IMR-90 (cell line): ENCODE results near the gene RAB41. TPM values are rescaled to one million over a fixed set of nuclear protein-coding genes. Genes with fewer than 3 reads are reported as not detected.
"Not testable (repeated sequence)": the region's sequence is repeated elsewhere in the genome, so short reads cannot be mapped to it uniquely, and the experiment has no call there.

ENCODE experiments used
- ATAC-seq: fragments of 200-7000 bp; cut with Tn5 transposase; 2 replicates; pipeline ENCODE4 v1.9.1; 2020; ENCODE audit warnings: low read depth, mild to moderate bottlenecking, moderate library complexity
- BruUV-seq: library from RNA; stranded (reverse); fragments of 400-500 nt; replicated peaks from 2 replicates; lab custom pipeline; 2021; lab: Mats Ljungman, UMichigan
- CTCF ChIA-PET: fragments of 300-600 bp; formaldehyde crosslinking; extraction: SDS; loops from one replicate; lab custom pipeline; 2021; ENCODE audit warnings: antibody characterized with exemption; lab: Yijun Ruan, JAX
- POLR2A ChIA-PET: fragments of 300-600 bp; sonication (Branson Sonifier 250); formaldehyde crosslinking; loops from one replicate; lab custom pipeline; 2022; ENCODE audit warnings: antibody characterized with exemption; ENCODE audit not compliant: unreplicated experiment; lab: Charles Lee
- DNase-seq: peaks from one replicate; pipeline ENCODE4 v3.0.0; 2013
- H2AFZ ChIP-seq: replicated peaks from 2 replicates; pipeline ENCODE3; 2013; ENCODE audit warnings: low read length, mild to moderate bottlenecking; ENCODE audit not compliant: poor library complexity
- H2AK5ac ChIP-seq: 2 replicates; pipeline ENCODE4 v1.6.1; 2013; ENCODE audit warnings: low read depth, low read length, inconsistent platforms
- H2AK9ac ChIP-seq: replicated peaks from 2 replicates; pipeline ENCODE3; 2013; ENCODE audit warnings: mild to moderate bottlenecking, low read depth, low read length, moderate library complexity; ENCODE audit not compliant: poor library complexity
- H2BK120ac ChIP-seq: 2 replicates; pipeline ENCODE4 v1.6.1; 2013; ENCODE audit warnings: low read depth, low read length, inconsistent platforms
- H2BK15ac ChIP-seq: 3 replicates; pipeline ENCODE4 v1.6.1; 2013; ENCODE audit warnings: low read depth, low read length, inconsistent platforms
- H2BK20ac ChIP-seq: 2 replicates; pipeline ENCODE4 v1.6.1; 2013; ENCODE audit warnings: low read depth, mild to moderate bottlenecking, inconsistent platforms, low read length, moderate library complexity
- H2BK5ac ChIP-seq: 2 replicates; pipeline ENCODE4 v1.6.1; 2013; ENCODE audit warnings: mild to moderate bottlenecking, low read depth, low read length, inconsistent platforms; ENCODE audit not compliant: poor library complexity, severe bottlenecking
- H3K14ac ChIP-seq: replicated peaks from 2 replicates; pipeline ENCODE4 v1.6.1; 2013; ENCODE audit warnings: low read depth, low read length, inconsistent platforms
- H3K18ac ChIP-seq: 2 replicates; pipeline ENCODE4 v1.6.1; 2013; ENCODE audit warnings: low read depth, low read length, control low read depth
- H3K23ac ChIP-seq: 2 replicates; pipeline ENCODE4 v1.6.1; 2013; ENCODE audit warnings: low read depth, low read length, inconsistent platforms
- H3K27ac ChIP-seq: 2 replicates; pipeline ENCODE4 v1.5.1; 2013; ENCODE audit warnings: mild to moderate bottlenecking, control low read depth, low read length; ENCODE audit not compliant: insufficient read depth
- H3K27me3 ChIP-seq: 2 replicates; pipeline ENCODE4 v1.6.1; 2013; ENCODE audit warnings: low read length; ENCODE audit not compliant: control insufficient read depth, insufficient read depth
- H3K36me3 ChIP-seq: 2 replicates; pipeline ENCODE4 v1.6.1; 2013; ENCODE audit warnings: low read length, mixed read lengths; ENCODE audit not compliant: control insufficient read depth, insufficient read depth
- H3K4ac ChIP-seq: 2 replicates; pipeline ENCODE4 v1.6.1; 2013; ENCODE audit warnings: low read depth, low read length, inconsistent platforms
- H3K4me1 ChIP-seq: 2 replicates; pipeline ENCODE4 v1.6.1; 2013; ENCODE audit warnings: low read length, mixed read lengths; ENCODE audit not compliant: control insufficient read depth, insufficient read depth
- H3K4me2 ChIP-seq: 2 replicates; pipeline ENCODE4 v1.6.1; 2013; ENCODE audit warnings: low read depth, mild to moderate bottlenecking, control low read depth, low read length, moderate library complexity
- H3K4me3 ChIP-seq: 2 replicates; pipeline ENCODE4 v1.5.1; 2013; ENCODE audit warnings: low read depth, mild to moderate bottlenecking, control low read depth, low read length, moderate library complexity; ENCODE audit not compliant: insufficient read depth
- H3K56ac ChIP-seq: 2 replicates; pipeline ENCODE4 v1.6.1; 2013; ENCODE audit warnings: low read length, inconsistent platforms; ENCODE audit not compliant: insufficient read depth; ENCODE audit errors: extremely low read depth
- H3K79me1 ChIP-seq, 2 experiments: 2 replicates each; pipeline ENCODE4 v1.6.1; 2013; ENCODE audit warnings: low read length in 2 of 2, inconsistent platforms in 1 of 2, low read depth in 1 of 2
- H3K9ac ChIP-seq: 2 replicates; pipeline ENCODE4 v1.6.1; 2013; ENCODE audit warnings: low read depth, low read length, control low read depth
- H3K9me1 ChIP-seq: 2 replicates; pipeline ENCODE4 v1.6.1; 2013; ENCODE audit warnings: low read length, inconsistent platforms; ENCODE audit not compliant: insufficient read depth
- H3K9me3 ChIP-seq: 2 replicates; pipeline ENCODE4 v1.6.1; 2013; ENCODE audit warnings: low read length; ENCODE audit not compliant: control insufficient read depth, insufficient read depth
- H4K20me1 ChIP-seq: 2 replicates; pipeline ENCODE4 v1.6.1; 2013; ENCODE audit warnings: low read length, inconsistent platforms; ENCODE audit not compliant: insufficient read depth
- H4K5ac ChIP-seq: 2 replicates; pipeline ENCODE4 v1.6.1; 2013; ENCODE audit warnings: mild to moderate bottlenecking, low read depth, low read length, control low read depth
- H4K8ac ChIP-seq, 2 experiments: 2 replicates each; pipeline ENCODE4 v1.6.1; 2013; ENCODE audit warnings: low read depth in 2 of 2, low read length in 2 of 2, control low read depth in 1 of 2, inconsistent platforms in 1 of 2
- H4K91ac ChIP-seq: 2 replicates; pipeline ENCODE4 v1.6.1; 2013; ENCODE audit warnings: low read depth, low read length, inconsistent platforms; ENCODE audit not compliant: insufficient read depth
- WGBS, 2 experiments: methylation state at CpG; one replicate each; pipeline versions ENCODE4 v1.1.5 to v1.1.7; 2013; ENCODE audit warnings: missing lambda C conversion rate in 2 of 2; ENCODE audit not compliant: insufficient read length in 1 of 2; ENCODE audit errors: extremely low coverage in 2 of 2; 5-methylcytosine and 5-hydroxymethylcytosine counted together
- dilution Hi-C: fragments of 300-500 bp; cut with HindIII; formaldehyde crosslinking; loops from one replicate; pipeline ENCODE4 v1.14.3; 2018; ENCODE audit warnings: low sequenced_read_pairs; ENCODE audit not compliant: unreplicated experiment
- in situ Hi-C: fragments of 300-500 bp; cut with MboI; formaldehyde crosslinking; loops from 3 replicates; pipeline ENCODE4 v1.14.3; 2019; ENCODE audit warnings: low sequenced_read_pairs, inconsistent platforms, mixed read lengths
- intact Hi-C: fragments of 100-400 bp; cut with micrococcal nuclease; formaldehyde crosslinking; loops from 2 replicates; pipeline ENCODE4 v1.10.0; 2022
- polyA plus RNA-seq, 3 experiments: library from polyadenylated mRNA; depleted of rRNA; stranded (reverse); fragments of >200 nt; gene quantifications; 2 replicates each; pipeline ENCODE4 v1.2.3, GENCODE V29; 2012; ENCODE audit warnings: low replicate concordance in 1 of 3
- total RNA-seq: library from RNA; depleted of rRNA; stranded (reverse); fragments of >200 nt; gene quantifications from 2 replicates; pipeline ENCODE4 v1.2.3, GENCODE V29; 2012

The RAB41 gene
- total and polyA plus RNA-seq, 2 of the 4 experiments (the other 2 are of a cell fraction), result not detected

DNA sequence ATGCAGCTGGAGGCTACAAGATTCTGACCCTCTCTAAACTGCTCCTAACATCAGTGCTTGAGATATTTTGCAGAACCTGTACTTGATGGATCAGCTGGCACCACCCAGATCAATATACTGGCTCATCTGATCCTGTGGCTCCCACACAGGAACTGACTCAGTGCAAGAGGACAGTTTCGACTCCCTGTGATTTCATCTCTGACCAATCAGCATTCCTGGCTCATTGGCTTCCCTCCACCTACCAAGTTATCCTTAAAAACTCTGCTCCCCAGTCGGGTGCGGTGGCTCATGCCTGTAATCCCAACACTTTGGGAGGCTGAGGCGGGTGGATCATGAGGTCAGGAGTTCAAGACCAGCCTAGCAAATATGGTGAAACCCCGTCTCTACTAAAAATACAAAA lies 38.4 kb upstream of the RAB41 start:
- H3K4ac ChIP-seq, H3K18ac ChIP-seq, H2BK20ac ChIP-seq, dilution Hi-C loops, POLR2A ChIA-PET, H3K4me2 ChIP-seq, H3K23ac ChIP-seq, CTCF ChIA-PET, in situ Hi-C loops, H3K9me1 ChIP-seq, H3K27ac ChIP-seq, H2AK5ac ChIP-seq, H2BK15ac ChIP-seq, H3K14ac ChIP-seq, intact Hi-C loops, H2BK120ac ChIP-seq, H3K79me1 ChIP-seq, H2BK5ac ChIP-seq, H2AK9ac ChIP-seq, H3K56ac ChIP-seq, ATAC-seq, H3K4me1 ChIP-seq, H3K4me3 ChIP-seq, H2AFZ ChIP-seq, BruUV-seq, H4K91ac ChIP-seq, H4K20me1 ChIP-seq, H3K9ac ChIP-seq, H4K8ac ChIP-seq, DNase-seq, H3K9me3 ChIP-seq, H4K5ac ChIP-seq, H3K36me3 ChIP-seq: not testable (repeated sequence)
- peaks cover 12% of the 10 kb centered on the region for H3K27me3 ChIP-seq
- WGBS, 2 experiments, result 67% methylated on average over 1 of the region's 5 CpGs; no CpG with 5 or more reads in 1 of the 2 experiments
